Left ventricle myocardium inferior (tissue), 1 donor: ENCODE measurements around the gene IER5L. TPM values are rescaled to one million over a fixed set of nuclear protein-coding genes. Genes with fewer than 3 reads are reported as not detected.
"Not testable (repeated sequence)": the region's sequence is repeated elsewhere in the genome, so short reads cannot be mapped to it uniquely, and the experiment has no call there.

Experiments
- DNase-seq: peaks from one replicate; pipeline ENCODE4 v3.0.0-alpha.2; 2020
- H3K27ac ChIP-seq: fragments of 200-600 bp; replicated peaks from 2 replicates; pipeline ENCODE4 v1.8.0; 2021
- H3K27me3 ChIP-seq: fragments of 200-600 bp; 2 replicates; pipeline ENCODE4 v1.8.0; 2021; ENCODE audit warnings: low read depth
- H3K36me3 ChIP-seq: fragments of 200-600 bp; 2 replicates; pipeline ENCODE4 v1.8.0; 2021
- H3K4me1 ChIP-seq: fragments of 200-600 bp; 2 replicates; pipeline ENCODE4 v1.8.0; 2021
- H3K4me3 ChIP-seq: fragments of 200-600 bp; 2 replicates; pipeline ENCODE4 v1.8.0; 2021; ENCODE audit warnings: mild to moderate bottlenecking, moderate library complexity
- H3K9me3 ChIP-seq: fragments of 200-600 bp; replicated peaks from 2 replicates; pipeline ENCODE4 v1.8.0; 2021
- CTCF ChIP-seq: fragments of 200-600 bp; IDR thresholded peaks from 2 replicates; pipeline ENCODE4 v1.8.0; 2021; ENCODE audit warnings: antibody characterized with exemption, mild to moderate bottlenecking, borderline replicate concordance
- intact Hi-C: fragments of 100-400 bp; cut with micrococcal nuclease; formaldehyde crosslinking; loops from one replicate; pipeline ENCODE4 v1.11.0; 2022
- total RNA-seq: library from RNA; stranded (reverse); fragmentation: NEBNext Ultra II Directional; extraction: Animal tissue kit (Norgen Biotek cat#: 25700); gene quantifications from one replicate; pipeline ENCODE4 v1.2.1, GENCODE V29; 2021
- donor health status: DM: no; HTN: yes; CAD: no; lungs with severe emphysema.

Gene IER5L
- total RNA-seq, 1 donor from 2014 or later, result 3.8 TPM

GRCh38 chr9:129163753-129164152 is 14.3 kb downstream of the IER5L start:
- intact Hi-C loops, result no loop called here
- Histone ChIP-seq H3K4me1 (peaks cover 23% of the 10 kb centered on the region), H3K36me3 (no peaks in the 10 kb centered on the region), H3K9me3 (no peaks in the 10 kb centered on the region), H3K27me3 (no peaks in the 10 kb centered on the region), H3K4me3 (no peak overlapping the region), H3K27ac (peak overlapping the region; percentile 60)
- no peak for DNase-seq
- no peak for TF ChIP-seq CTCF

GRCh38 chr9:129163198-129163670 is 14.8 kb downstream of the IER5L start:
- intact Hi-C loops, result not testable (repeated sequence)
- peaks cover 22% of the 10 kb centered on the region for H3K4me1 ChIP-seq
- H3K27ac ChIP-seq, result peak overlapping the region; percentile 60

GRCh38 chr9:129162497-129163197 is 15.4 kb downstream of the IER5L start:
- no peak for DNase-seq
- no peak overlapping the region for H3K27ac ChIP-seq
- H3K36me3 ChIP-seq, result no peaks in the 10 kb centered on the region
- TF ChIP-seq CTCF, result no peak
- peaks cover 16% of the 10 kb centered on the region for H3K4me1 ChIP-seq
- no peaks in the 10 kb centered on the region for H3K27me3 ChIP-seq
- H3K4me3 ChIP-seq, result no peak overlapping the region
- intact Hi-C loops, result no loop called here
- no peaks in the 10 kb centered on the region for H3K9me3 ChIP-seq

More at GRCh38 chr9:129163198-129163670, 14.8 kb downstream of the IER5L start:
- not testable (repeated sequence) for DNase-seq, H3K36me3 ChIP-seq, H3K27me3 ChIP-seq, H3K9me3 ChIP-seq, H3K4me3 ChIP-seq

GRCh38 chr9:129161534-129161837 is 16.6 kb downstream of the IER5L start:
- H3K27me3 ChIP-seq, result no peaks in the 10 kb centered on the region
- intact Hi-C loops, result no loop called here
- H3K9me3 ChIP-seq, result no peaks in the 10 kb centered on the region
- H3K4me1 ChIP-seq, result peaks cover 4% of the 10 kb centered on the region
- H3K4me3 ChIP-seq, result no peak overlapping the region
- no peak for TF ChIP-seq CTCF
- no peaks in the 10 kb centered on the region for H3K36me3 ChIP-seq
- no peak overlapping the region for H3K27ac ChIP-seq
- no peak for DNase-seq

GRCh38 chr9:129160712-129161533 is 17.1 kb downstream of the IER5L start:
- H3K36me3 ChIP-seq, result no peaks in the 10 kb centered on the region
- intact Hi-C loops, result no loop called here

More at GRCh38 chr9:129160712-129161533, 17.1 kb downstream of the IER5L start:
- no peak overlapping the region for H3K27ac ChIP-seq
- H3K9me3 ChIP-seq, result no peaks in the 10 kb centered on the region
- H3K27me3 ChIP-seq, result no peaks in the 10 kb centered on the region
- no peak for DNase-seq
- no peak overlapping the region for H3K4me3 ChIP-seq
- no peaks in the 10 kb centered on the region for H3K4me1 ChIP-seq
- no peak for TF ChIP-seq CTCF
